ENCODE data around the gene POLD2.
A peak's percentile ranks its signal among the peaks of the same experiment; 100 is the strongest.

Gene POLD2

DNA sequence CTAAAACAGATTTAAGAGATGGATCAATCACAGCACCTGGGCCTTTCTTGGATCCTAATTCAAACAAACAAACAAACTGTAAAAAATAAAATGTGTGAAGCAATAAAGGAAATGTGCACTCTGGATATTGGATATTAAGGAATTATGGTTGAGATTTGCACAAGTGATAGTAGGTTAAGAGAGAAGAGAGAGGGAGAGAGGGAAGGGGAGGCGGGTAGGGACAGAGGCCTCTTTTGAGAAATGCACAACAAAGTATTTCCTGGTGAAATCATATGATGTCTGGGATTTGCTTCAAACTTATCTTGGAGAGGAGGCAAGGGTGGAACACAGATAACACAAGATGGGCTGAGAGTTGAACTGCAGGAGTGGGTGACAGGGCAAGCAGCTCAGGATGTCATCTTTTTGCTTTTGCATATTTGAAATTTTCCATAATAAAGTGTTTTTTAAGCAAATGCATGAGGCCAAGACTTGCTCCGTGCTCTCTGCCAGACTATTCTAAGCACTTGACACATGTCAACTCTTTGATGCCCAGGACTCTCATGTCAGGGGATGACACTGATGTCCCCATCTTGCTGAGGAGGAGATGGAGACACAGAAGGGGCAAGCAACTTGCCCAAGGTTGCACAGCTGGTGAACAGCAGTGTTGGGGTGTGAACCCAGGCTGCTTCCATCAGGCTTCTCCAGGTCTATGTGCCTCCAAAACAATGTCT is 28.3 kb downstream of the POLD2 start:
- DNase-seq (ENCODE audit: extremely low read depth, low read depth) = no peak
- TF ChIP-seq, protein P1, sequence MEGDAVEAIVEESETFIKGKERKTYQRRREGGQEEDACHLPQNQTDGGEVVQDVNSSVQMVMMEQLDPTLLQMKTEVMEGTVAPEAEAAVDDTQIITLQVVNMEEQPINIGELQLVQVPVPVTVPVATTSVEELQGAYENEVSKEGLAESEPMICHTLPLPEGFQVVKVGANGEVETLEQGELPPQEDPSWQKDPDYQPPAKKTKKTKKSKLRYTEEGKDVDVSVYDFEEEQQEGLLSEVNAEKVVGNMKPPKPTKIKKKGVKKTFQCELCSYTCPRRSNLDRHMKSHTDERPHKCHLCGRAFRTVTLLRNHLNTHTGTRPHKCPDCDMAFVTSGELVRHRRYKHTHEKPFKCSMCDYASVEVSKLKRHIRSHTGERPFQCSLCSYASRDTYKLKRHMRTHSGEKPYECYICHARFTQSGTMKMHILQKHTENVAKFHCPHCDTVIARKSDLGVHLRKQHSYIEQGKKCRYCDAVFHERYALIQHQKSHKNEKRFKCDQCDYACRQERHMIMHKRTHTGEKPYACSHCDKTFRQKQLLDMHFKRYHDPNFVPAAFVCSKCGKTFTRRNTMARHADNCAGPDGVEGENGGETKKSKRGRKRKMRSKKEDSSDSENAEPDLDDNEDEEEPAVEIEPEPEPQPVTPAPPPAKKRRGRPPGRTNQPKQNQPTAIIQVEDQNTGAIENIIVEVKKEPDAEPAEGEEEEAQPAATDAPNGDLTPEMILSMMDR (IDR thresholded peaks at IDR 0.05; ENCODE audit: low read depth, low read length) = no peak

DNA sequence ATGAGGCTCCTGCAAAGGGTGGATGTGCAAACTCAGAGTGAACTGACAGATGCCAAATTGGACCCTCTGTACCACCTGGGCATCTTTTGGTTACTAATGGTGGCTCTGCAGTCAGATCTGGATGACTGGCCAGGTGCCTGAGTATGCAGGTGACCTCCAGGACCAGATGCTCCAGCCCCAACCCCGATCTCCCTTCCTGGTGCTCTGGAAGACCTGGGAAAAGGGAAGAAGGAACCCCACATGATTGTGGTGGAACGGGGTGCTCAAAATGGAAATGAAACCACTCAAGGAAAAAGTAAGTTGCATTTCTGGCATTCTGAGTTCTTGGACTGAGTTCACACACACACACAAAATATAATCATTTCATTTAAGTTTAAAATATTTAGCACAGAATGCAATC is 29.0 kb downstream of the POLD2 start:
- TF ChIP-seq, protein P1 (IDR thresholded peaks at IDR 0.05; ENCODE audit: low read depth, low read length) = no peak
- DNase-seq (ENCODE audit: extremely low read depth, low read depth) = no peak

DNA sequence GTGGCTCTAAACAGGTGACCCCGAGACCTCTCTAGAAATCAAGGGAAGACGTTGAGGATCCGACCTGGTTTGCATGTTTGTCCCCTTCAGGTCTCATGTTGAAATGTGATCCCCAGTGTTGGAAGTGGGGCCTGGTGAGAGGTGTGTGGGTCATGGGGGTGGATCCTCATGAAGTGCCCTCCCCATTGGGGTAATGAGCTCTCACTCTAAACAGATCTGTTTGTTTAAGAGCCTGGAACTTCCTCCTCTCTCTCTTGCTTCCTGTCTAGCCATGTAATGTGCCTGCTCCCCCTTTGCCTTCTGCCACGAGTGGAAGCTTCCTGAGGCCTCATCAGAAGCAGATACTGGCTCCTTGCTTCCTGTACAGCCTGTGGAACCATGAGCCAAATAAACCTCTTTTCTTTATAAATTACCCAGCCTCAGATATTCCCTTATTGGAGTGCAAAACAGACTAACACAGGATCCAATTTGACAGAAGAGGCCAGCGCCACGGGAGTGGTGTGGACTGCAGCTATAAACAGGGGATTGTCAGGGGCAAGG is 30.2 kb downstream of the POLD2 start:
- no peak for DNase-seq (ENCODE audit: extremely low read depth, low read depth)
- TF ChIP-seq, protein P1 (IDR thresholded peaks at IDR 0.05; ENCODE audit: low read depth, low read length) = no peak

- TF ChIP-seq, protein P1 (IDR thresholded peaks at IDR 0.05; ENCODE audit: low read depth, low read length) = no peak
- DNase-seq (ENCODE audit: extremely low read depth, low read depth) = peak; percentile 92
These were observed 35.2 kb downstream of the POLD2 start for GRCh38 chr7:44087911-44088838.

DNA sequence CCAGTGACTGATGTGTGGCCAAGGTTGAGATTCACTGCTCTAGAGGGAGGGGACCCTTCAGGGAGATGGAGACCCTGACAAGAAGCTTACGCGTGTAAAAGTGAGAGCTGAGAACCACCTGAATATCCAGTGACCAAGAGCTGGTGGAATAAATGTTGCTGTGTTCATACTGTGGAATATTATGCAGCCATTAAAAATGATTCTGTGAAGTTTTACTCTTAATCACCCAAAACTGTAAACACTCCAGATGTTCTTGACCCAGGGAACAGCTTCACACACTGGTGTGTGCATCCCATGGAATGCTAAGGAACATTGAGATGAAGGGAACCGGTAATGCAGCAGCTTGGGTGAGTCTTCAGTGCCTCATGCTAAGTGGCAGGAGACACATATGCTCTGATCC is 36.7 kb downstream of the POLD2 start:
- TF ChIP-seq, protein P1 (IDR thresholded peaks at IDR 0.05; ENCODE audit: low read depth, low read length) = no peak
- no peak for DNase-seq (ENCODE audit: extremely low read depth, low read depth)

DNA sequence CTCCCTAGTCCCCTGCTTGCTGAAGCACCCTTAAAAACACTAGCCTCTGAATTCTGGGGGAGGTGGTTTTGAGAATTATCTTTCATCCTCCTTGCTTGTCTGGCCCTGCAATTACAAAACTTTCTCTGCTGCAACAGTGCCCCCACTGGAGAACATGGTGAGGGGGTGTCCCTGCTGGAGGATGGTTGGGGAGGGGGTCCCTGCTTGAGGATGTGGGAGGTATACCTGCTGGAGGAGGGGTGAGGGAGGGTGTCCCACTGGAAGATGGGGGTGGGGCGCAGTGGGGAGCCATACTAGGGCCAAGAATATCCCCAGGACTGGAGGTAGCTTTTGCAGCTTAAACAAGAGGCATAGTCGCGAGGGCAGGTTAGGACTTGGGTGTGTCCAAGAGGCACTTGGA is 37.8 kb downstream of the POLD2 start:
- TF ChIP-seq, protein P1 (IDR thresholded peaks at IDR 0.05; ENCODE audit: low read depth, low read length) = peak; percentile 5; the same call in 1 of the 2 replicates
- DNase-seq (ENCODE audit: extremely low read depth, low read depth) = no peak

GRCh38 chr7:44084701-44085100 is 38.6 kb downstream of the POLD2 start:
- DNase-seq (ENCODE audit: extremely low read depth, low read depth) = no peak
- TF ChIP-seq, protein P1 (IDR thresholded peaks at IDR 0.05; ENCODE audit: low read depth, low read length) = no peak

Measured in AG09319 (cell line).